GM18502 (cell line): Measurements from ENCODE around the gene BLTP3A.
"Not testable (repeated sequence)": the region's sequence is repeated elsewhere in the genome, so short reads cannot be mapped to it uniquely, and the experiment has no call there.

Source experiments
- ATAC-seq: cut with Tn5 transposase; IDR thresholded peaks from one replicate; pipeline ENCODE4 v1.9.1; 2021; ENCODE audit warnings: mild to moderate bottlenecking; ENCODE audit not compliant: unreplicated experiment, poor library complexity

Gene BLTP3A

DNA sequence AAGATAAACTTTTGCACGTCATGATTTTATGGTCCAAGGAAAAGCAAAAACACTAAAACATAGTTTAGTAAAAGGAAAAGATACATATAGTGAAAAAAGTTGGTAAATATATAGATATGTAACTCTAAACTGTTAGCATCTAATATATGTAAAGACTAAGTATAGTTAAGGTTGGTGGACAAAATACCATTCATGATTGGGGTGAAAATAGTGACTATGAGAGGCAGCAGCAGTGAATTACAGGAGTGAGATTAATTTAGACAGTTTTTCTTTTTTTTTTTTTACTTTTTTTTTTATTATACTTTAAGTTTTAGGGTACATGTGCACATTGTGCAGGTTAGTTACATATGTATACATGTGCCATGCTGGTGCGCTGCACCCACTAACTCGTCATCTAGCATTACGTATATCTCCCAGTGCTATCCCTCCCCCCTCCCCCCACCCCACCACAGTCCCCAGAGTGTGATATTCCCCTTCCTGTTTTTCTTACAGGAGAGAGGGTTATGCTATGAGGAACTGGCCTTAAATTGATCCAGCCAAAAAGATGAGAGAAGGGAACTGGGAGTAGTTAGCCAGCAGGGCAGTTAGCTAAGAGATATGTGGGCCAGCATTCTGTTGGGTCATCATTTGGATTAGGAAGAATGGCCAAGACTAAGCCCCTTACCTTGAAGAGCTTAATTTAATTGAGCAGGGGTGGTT, 27.1 kb downstream of the BLTP3A start:
- not testable (repeated sequence) for ATAC-seq

DNA sequence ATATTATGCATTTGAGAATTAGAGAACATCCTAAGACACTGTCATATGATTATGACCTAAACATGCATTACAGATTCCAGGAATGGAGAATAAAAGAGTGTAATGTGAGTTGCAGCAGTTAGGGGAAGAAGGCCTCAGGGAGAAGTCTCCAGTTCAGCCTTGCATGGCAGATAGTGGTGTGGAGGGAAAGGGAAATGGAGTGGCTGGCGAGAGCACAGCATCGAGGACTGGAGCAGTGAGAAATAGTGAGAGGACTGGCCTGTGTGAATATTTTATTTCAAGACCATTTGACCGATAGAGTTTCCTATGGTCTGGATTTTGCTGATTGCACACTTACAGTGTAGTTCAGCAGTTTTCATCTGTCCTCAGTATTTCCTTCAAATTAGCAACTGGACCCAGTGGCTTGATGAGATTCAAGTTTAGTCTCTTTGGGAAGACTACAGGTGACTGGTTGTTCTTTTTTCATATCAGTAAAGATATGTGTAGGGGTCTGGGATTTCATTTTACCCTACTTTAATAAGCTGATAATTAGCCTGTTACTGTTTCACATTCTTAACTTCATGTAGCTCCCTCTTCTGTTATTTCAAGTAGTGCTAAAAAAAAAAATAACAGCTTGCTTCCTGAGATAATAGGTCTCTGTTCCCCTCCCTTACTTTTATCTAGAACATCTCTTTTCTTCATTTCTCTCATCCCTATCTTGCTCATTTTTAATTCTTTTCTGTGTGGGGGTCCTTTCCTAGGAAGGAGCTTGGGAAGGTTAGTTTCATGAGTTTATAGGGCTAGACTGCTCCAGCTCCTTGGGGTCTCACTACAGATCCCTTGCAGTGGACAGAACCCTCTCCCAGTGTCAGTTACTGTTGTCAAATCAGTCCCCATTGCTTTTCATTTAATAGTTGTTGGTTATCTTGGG, 27.9 kb downstream of the BLTP3A start:
- no peak for ATAC-seq

DNA sequence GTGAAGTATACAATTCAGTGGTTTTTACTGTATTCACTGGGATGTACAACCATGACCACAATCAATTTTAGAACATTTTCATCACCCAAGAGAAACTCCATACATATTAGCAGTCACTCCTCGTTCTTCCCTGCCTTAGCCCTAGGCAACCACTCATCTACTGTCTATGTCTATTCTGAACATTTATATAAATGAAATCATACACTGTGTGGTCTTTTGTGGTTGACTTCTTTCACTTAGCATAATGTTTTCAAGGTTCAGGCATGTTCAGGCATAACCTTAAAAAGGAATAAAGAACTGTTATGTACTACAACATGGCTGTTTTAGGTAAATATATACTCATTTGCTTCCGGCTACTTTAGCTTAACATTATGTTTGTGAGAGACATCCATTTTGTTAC, 37.3 kb downstream of the BLTP3A start:
- ATAC-seq = no peak

DNA sequence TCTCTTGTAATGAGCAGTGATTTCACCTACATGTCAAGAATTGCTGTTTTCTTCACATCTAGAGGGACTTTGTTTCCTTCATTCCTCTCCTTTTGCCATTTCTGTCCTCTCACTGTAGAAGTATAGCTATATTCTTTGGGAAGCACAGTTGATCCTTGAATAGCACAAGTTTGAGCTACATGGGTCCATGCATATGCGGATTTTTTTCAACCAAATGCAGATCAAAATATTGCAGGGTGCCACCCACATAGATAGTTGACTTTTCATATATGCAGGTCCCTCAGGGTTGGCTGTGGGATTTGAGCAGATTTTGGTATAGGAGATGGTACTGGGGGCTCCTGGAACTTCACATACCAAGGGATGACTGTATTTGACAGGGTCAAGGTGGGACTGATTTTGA, 41.1 kb downstream of the BLTP3A start:
- ATAC-seq = no peak

DNA sequence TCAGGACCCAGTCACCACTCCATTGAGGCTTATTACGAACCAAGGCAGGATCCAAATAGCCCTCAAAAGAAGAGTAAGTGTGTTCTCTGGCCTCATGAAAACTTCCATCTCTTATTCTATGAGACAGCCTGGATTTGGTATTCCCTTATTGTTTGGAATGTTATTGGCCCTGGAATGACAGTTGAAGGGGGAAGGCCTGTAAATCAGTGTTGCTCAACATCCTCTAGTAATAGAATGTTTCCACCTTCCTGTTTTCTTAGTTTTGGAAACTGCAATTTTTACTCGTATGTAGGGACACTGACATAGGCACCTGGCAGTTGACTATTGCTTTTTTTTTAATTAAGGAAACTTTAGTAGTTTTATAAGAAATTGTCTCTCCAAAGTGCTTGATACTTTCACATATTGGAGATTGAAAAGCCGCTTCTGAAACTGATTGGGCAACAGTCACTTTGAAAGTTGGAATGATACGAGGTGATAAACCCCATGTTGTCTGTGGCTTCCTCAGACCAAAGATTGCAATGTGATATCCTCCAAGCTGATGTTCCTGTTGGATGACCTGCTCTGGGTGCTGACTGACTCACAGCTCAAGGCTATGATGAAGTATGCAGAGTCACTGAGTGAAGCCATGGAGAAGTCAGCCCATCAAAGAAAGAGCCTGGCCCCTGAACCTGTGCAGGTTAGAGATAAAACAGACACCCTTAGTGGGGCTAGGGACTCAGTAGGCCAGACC, 43.1 kb downstream of the BLTP3A start:
- ATAC-seq = no peak

DNA sequence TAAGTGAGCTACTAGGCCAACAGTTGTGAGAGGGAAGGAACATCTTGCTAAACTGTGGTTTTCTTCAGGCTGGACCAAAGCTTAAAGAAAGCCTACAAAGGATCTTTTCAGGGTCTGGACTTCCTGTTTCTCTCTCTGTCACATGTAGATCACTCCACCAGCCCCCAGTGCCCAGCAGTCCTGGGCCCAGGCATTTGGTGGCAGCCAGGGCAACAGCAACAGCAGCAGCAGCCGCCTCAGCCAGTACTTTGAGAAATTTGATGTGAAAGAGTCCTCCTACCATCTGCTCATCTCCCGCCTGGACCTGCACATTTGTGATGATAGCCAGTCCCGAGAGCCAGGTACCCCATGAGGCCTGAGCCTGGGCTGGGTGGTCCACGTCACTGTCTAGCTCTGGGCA, 44.1 kb downstream of the BLTP3A start:
- ATAC-seq = no peak

DNA sequence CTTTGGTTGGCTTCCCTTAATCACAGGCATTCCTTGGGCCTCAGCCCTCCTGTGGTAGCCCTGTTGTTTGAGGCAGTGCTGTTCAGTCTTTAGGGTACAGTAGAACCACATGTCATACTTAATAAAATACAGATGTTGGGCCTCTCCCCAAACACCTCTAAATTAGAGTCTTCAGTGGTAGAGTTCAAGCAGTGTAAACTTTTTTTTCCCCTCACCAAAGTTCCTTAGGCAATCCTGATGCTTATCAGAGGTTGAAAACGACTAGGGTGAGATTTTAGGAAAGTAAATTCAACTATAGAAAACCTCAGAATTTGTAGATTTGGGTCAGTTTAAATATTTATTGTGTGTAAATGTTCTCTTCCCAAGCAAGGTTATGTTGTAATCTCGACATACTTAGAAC, 44.6 kb downstream of the BLTP3A start:
- ATAC-seq = no peak

DNA sequence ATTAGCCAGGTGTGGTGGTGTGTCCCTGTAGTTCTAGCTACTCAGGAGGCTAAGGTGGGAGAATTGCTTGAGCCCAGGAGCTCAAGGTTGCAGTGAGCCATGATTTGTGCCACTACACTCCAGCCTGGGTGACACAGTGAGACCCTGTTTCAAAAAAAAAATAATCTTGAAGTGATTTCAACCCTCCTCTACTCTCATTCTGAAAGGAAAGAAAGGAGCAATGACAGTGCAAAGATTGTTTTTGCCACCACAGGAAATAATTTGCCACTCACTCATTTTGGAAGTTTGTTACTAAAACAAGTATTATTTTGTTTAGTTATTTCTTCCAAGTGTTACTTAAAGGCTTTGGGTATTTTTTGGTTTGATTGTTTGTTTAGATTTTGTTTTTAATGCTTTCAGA, 45.6 kb downstream of the BLTP3A start:
- no peak for ATAC-seq

DNA sequence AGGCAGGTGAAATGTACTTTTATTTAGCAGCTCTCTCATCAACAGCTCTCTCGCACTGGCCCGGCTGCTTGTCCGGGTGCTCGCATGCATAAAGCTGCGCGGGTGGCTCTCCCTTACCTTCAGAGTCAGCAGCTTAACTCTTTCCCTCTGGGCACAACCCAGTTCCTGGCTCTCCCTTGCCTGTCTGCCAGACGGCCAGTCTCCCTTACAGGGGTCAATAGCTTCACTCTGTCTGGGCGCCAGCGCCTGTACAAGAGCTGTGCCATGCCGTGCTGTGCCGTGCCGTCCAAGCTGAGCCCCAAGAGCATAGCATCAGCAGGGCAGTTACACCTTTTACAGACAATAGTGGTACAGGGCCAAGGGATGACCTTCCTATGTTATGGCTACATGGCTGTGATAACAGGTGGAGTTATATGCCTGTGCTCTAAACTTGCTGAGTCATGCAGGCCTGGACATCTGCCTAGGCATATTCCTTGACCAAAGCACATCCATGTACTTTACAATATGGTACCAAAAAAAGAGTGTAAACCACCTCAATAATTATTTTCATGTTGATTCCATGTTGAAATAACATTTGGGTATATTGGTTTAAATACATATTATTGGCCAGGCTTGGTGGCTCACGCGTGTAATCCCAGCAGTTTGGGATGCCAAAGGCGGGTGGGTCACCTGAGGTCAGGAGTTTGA, 47.9 kb downstream of the BLTP3A start:
- ATAC-seq = no peak
